ENCODE data around the gene NSUN4. TPM values are rescaled to one million over a fixed set of nuclear protein-coding genes. Genes with fewer than 3 reads are reported as not detected.
A peak's percentile ranks its signal among the peaks of the same experiment; 100 is the strongest.

NSUN4 gene
- total and polyA plus RNA-seq, 10 of the 15 experiments (the other 5 are each of a cell fraction or from before 2014, with no cell fraction given), result 22.1 to 80.2 (median 29.6) TPM

GRCh38 chr1:46303038-46303871 is 37.4 kb upstream of the NSUN4 start, which contains the start of the genes LRRC41 and UQCRH (continued):
- TF ChIP-seq JUND (IDR thresholded peaks at IDR 0.05; ENCODE audit: low read depth, low read length), result peak; percentile 98
- TF ChIP-seq IRF5 (IDR thresholded peaks at IDR 0.05; ENCODE audit: borderline replicate concordance), result no peak
- TF ChIP-seq KLF5 (IDR thresholded peaks at IDR 0.05; ENCODE audit: partially characterized antibody), result peak; percentile 99
- no peak for TF ChIP-seq CEBPB (IDR thresholded peaks at IDR 0.05; ENCODE audit: borderline replicate concordance in 1 of 2, low read depth in 2 of 2, low read length in 2 of 2)
- no peak; the same call in 1 of the 2 replicates for TF ChIP-seq TBL1XR1 (IDR thresholded peaks at IDR 0.05; ENCODE audit: low read depth, low read length)
- TF ChIP-seq BCLAF1 (IDR thresholded peaks at IDR 0.05), result peak; percentile 95
- 0 out of 2 replicates have a peak, but pooled peaks have one; percentile 55 for TF ChIP-seq CBX5 (IDR thresholded peaks at IDR 0.05; ENCODE audit: low read depth)
- TF ChIP-seq ESRRA (IDR thresholded peaks at IDR 0.05; ENCODE audit: low read length), result no peak
- TF ChIP-seq CHD4 (IDR thresholded peaks at IDR 0.05), result no peak
- no peak for TF ChIP-seq ZBTB33 (IDR thresholded peaks at IDR 0.05)
- peak; percentile 46 for TF ChIP-seq ELK1 (IDR thresholded peaks at IDR 0.05; ENCODE audit: low read depth, low read length)
- TF ChIP-seq SKIL (IDR thresholded peaks at IDR 0.05; ENCODE audit: low read depth, poor library complexity, severe bottlenecking), result peak; percentile 99
- peak; percentile 54; the same call in 1 of the 2 replicates for TF ChIP-seq IRF3 (IDR thresholded peaks at IDR 0.05)
- TF ChIP-seq GABPA (IDR thresholded peaks at IDR 0.05; ENCODE audit: low read depth), result peak; percentile 92
- TF ChIP-seq WRNIP1 (IDR thresholded peaks at IDR 0.05; ENCODE audit: borderline replicate concordance, low read depth, low read length), result 0 out of 2 replicates have a peak, but pooled peaks have one; percentile 18
- peak; percentile 25 for TF ChIP-seq SMAD1 (IDR thresholded peaks at IDR 0.05; ENCODE audit: low read depth, partially characterized antibody)
- no peak for TF ChIP-seq RBBP5 (conservative IDR thresholded peaks at IDR 0.05)
- TF ChIP-seq MEF2B (IDR thresholded peaks at IDR 0.05; ENCODE audit: partially characterized antibody, poor library complexity, severe bottlenecking), result peak; percentile 21

Measured in GM12878 (cell line).